ENCODE measurements around the gene SMARCA5. TPM values are rescaled to one million over a fixed set of nuclear protein-coding genes. Genes with fewer than 3 reads are reported as not detected.

Gene SMARCA5
- total RNA-seq, 1 donor from 2014 or later, result 104 TPM

DNA sequence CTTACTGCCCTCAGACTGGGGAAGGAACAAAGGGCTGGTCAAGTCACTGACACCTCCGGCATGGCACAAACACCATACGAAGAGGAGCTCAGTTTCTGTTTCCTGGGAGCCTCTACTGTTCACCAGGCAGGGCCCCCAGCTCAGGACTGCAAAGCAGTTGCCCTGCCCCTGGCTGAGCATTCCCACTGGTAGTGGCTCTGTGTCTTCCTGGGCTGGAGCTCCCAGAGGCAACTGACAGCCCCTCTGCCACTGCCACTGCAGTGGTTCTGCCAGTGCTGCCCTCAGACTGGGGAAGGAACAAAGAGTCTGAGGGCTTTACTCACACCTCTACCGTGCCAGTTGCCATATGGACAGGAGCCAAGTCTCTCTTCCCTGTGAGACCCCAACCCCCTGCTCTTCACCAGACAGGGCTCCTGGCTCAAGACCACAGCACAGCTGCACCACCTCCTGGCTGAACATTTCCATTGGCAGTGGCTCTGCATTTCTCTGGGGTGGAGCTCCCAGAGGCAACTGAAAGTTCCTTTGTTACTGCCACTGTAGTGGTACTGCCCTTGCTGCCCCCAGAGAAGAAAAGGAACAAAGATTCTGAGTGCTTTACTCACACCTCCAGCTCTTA, 67.9 kb downstream of the SMARCA5 start:
- peaks cover 2% of the 10 kb centered on the region for H3K27me3 Mint-ChIP-seq (ENCODE audit: low read depth)
- TF ChIP-seq, protein P1, sequence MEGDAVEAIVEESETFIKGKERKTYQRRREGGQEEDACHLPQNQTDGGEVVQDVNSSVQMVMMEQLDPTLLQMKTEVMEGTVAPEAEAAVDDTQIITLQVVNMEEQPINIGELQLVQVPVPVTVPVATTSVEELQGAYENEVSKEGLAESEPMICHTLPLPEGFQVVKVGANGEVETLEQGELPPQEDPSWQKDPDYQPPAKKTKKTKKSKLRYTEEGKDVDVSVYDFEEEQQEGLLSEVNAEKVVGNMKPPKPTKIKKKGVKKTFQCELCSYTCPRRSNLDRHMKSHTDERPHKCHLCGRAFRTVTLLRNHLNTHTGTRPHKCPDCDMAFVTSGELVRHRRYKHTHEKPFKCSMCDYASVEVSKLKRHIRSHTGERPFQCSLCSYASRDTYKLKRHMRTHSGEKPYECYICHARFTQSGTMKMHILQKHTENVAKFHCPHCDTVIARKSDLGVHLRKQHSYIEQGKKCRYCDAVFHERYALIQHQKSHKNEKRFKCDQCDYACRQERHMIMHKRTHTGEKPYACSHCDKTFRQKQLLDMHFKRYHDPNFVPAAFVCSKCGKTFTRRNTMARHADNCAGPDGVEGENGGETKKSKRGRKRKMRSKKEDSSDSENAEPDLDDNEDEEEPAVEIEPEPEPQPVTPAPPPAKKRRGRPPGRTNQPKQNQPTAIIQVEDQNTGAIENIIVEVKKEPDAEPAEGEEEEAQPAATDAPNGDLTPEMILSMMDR (conservative IDR thresholded peaks at IDR 0.05), result no peak
- no peak for DNase-seq (ENCODE audit: low read depth, low spot score)
- peaks cover 11% of the 10 kb centered on the region for H3K4me1 Mint-ChIP-seq
- no peak overlapping the region for H3K4me3 Mint-ChIP-seq
- peaks cover 14% of the 10 kb centered on the region for H3K36me3 Mint-ChIP-seq (ENCODE audit: low read depth)
- H3K9me3 Mint-ChIP-seq, result peaks cover 17% of the 10 kb centered on the region
- H3K27ac Mint-ChIP-seq (ENCODE audit: unreplicated experiment), result no peak overlapping the region

DNA sequence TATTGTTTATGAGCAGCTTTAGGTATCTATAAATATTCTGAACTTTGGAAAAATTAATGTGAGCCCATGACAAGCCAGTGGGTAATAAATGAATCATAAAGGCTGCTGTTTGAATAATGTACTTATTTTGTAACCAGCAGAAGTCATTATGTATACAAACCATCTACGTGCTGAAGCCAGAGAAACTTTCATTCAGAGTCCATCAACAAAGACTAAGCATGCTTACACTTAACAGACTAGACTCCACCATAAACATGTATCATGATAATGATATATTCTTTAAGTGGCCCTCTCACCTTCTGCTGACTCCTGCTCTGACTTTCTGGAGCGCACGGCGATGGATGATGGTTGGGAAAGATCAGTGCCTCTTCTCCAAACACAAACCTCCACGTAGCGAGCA, 72.0 kb downstream of the SMARCA5 start:
- H3K36me3 Mint-ChIP-seq (ENCODE audit: low read depth), result peaks cover 17% of the 10 kb centered on the region
- peaks cover 19% of the 10 kb centered on the region for H3K9me3 Mint-ChIP-seq
- peaks cover 11% of the 10 kb centered on the region for H3K4me1 Mint-ChIP-seq
- no peak overlapping the region for H3K27ac Mint-ChIP-seq (ENCODE audit: unreplicated experiment)
- no peak overlapping the region for H3K4me3 Mint-ChIP-seq
- peaks cover 4% of the 10 kb centered on the region for H3K27me3 Mint-ChIP-seq (ENCODE audit: low read depth)
- TF ChIP-seq, protein P1 (conservative IDR thresholded peaks at IDR 0.05), result no peak
- no peak for DNase-seq (ENCODE audit: low read depth, low spot score)

DNA sequence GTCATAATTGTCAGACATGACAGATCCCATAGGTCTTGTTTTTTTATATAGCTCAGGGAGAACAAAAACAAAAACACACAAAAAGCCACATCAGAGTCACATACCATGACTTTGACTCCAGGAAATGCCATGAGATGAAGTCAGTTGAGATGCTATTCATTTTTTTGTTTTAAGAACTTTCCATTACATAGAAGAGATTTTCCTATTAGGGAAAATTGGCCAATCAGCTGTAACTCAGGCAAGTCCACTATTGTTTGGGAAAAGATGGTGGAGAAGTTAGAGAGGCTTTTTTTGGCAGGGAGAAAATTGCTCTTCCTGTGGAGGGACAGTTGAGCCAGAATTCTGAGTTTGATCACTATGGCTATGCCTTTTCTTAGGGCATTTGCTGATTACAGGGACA, 72.6 kb downstream of the SMARCA5 start:
- Mint-ChIP-seq H3K36me3 (ENCODE audit: low read depth) (peaks cover 17% of the 10 kb centered on the region), H3K4me1 (peaks cover 11% of the 10 kb centered on the region), H3K4me3 (no peak overlapping the region), H3K27me3 (ENCODE audit: low read depth) (peaks cover 8% of the 10 kb centered on the region), H3K9me3 (peaks cover 19% of the 10 kb centered on the region), H3K27ac (ENCODE audit: unreplicated experiment) (no peak overlapping the region)
- DNase-seq (ENCODE audit: low read depth, low spot score), result no peak
- TF ChIP-seq, protein P1 (conservative IDR thresholded peaks at IDR 0.05), result no peak

DNA sequence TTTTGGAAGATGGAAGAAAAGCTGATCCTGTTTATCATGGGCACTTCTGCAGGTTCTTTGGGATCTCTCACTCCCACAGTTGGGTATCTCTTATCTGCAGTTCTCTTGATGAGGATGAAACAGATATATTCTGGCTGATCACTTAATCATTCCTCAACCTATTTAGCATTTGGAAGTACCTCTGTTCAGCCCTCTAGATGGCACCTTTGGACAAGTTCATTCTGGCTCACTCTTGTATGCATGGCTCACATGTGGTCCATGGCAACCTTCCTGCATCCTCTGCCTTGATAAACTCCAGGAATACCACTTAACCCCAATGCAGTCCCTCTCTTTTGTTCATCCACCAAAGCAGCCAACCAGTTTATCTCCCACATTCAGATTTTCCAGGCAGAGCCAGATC, 74.2 kb downstream of the SMARCA5 start:
- Mint-ChIP-seq H3K9me3 (peaks cover 15% of the 10 kb centered on the region), H3K36me3 (ENCODE audit: low read depth) (peaks cover 14% of the 10 kb centered on the region), H3K27ac (ENCODE audit: unreplicated experiment) (no peak overlapping the region), H3K4me1 (no peaks in the 10 kb centered on the region), H3K27me3 (ENCODE audit: low read depth) (peaks cover 8% of the 10 kb centered on the region), H3K4me3 (no peak overlapping the region)
- no peak for DNase-seq (ENCODE audit: low read depth, low spot score)
- TF ChIP-seq, protein P1 (conservative IDR thresholded peaks at IDR 0.05), result no peak

DNA sequence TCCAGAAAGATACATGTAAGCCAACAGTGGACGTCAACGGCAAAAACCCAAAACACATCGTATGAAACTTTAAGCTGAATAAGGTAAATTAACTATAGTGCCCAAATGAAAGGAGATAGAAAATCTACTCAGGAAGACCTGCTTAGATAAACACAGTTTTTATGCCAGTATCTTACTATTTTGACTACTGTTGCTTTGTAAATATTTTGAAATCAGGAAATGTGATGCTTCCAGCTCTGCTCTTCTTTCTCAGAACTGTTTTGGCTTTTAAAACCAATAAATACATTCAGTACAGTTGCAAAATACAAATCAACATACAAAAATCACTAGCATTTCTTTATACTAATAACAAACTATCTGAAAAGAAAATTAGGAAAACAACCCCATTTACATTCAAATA, 83.8 kb downstream of the SMARCA5 start:
- Mint-ChIP-seq H3K27ac (ENCODE audit: unreplicated experiment) (no peak overlapping the region), H3K4me3 (no peak overlapping the region), H3K36me3 (ENCODE audit: low read depth) (peaks cover 3% of the 10 kb centered on the region), H3K9me3 (peaks cover 6% of the 10 kb centered on the region), H3K27me3 (ENCODE audit: low read depth) (peaks cover 10% of the 10 kb centered on the region), H3K4me1 (no peaks in the 10 kb centered on the region)
- TF ChIP-seq, protein P1 (conservative IDR thresholded peaks at IDR 0.05), result no peak
- no peak for DNase-seq (ENCODE audit: low read depth, low spot score)

Measured in neural crest cell (in vitro differentiated cells).